Measurements from ENCODE around the gene MAPKBP1.

Gene MAPKBP1

DNA sequence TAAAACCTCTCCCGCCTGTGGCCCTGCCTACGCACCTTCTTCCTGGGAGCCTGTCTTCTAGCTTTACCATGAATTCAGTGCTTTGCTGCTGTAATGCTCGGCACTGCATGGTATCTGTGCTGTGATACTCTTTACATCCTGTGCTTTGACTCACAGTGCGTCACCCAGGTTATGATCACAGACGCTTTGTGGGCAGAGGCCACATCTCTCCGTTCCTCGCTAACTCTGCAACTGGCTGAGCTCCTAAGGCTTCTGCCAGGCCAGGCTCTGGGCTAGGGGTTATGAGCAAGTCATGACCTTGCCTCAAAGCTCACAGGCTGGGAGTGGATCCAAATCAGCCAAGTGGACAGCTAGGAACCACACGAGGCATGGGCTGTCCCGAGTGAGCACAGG lies 96.4 kb downstream of the MAPKBP1 start:
- no peak overlapping the region for H3K4me3 ChIP-seq (ENCODE audit: low read depth, low read length)
- TF ChIP-seq, protein P1, sequence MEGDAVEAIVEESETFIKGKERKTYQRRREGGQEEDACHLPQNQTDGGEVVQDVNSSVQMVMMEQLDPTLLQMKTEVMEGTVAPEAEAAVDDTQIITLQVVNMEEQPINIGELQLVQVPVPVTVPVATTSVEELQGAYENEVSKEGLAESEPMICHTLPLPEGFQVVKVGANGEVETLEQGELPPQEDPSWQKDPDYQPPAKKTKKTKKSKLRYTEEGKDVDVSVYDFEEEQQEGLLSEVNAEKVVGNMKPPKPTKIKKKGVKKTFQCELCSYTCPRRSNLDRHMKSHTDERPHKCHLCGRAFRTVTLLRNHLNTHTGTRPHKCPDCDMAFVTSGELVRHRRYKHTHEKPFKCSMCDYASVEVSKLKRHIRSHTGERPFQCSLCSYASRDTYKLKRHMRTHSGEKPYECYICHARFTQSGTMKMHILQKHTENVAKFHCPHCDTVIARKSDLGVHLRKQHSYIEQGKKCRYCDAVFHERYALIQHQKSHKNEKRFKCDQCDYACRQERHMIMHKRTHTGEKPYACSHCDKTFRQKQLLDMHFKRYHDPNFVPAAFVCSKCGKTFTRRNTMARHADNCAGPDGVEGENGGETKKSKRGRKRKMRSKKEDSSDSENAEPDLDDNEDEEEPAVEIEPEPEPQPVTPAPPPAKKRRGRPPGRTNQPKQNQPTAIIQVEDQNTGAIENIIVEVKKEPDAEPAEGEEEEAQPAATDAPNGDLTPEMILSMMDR (IDR thresholded peaks at IDR 0.05; ENCODE audit: low read depth, low read length) = no peak

DNA sequence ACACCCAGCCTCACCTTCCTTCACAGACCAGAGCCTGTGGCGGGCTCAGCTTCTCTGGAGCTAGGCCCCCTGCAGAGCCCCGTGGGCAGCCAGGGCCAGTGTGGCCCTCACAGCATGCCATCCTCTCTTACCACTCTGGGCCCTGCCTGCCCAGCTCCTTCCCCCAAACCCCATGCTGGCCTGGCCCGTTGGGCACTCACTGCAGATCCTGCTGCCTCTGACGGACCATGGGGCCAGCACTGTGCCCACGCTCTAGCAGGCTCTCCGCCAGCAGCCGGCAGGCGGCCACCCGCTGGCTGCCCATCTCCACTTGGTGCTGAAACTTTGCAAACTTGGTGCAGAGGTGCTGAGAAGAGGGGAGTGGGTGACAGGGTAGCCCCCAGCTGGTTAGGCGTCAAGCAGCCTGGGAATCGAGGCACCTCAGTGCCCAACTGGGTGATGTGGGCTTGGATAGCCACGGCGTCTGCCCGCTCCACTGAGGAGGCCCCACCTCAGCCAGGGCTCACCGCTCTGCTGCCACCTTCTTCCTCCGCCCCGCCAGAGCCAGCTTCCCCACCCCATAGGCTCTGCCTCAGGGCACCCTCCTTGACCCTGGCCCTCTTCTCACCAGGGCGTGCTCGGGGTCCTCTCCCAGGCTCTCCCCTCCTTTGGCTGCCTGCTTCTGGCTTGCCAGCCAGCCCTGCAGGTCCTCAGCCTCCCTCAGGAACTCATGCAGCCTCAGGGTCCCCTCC lies 97.1 kb downstream of the MAPKBP1 start:
- no peak overlapping the region for H3K4me3 ChIP-seq (ENCODE audit: low read depth, low read length)
- TF ChIP-seq, protein P1 (IDR thresholded peaks at IDR 0.05; ENCODE audit: low read depth, low read length) = no peak

DNA sequence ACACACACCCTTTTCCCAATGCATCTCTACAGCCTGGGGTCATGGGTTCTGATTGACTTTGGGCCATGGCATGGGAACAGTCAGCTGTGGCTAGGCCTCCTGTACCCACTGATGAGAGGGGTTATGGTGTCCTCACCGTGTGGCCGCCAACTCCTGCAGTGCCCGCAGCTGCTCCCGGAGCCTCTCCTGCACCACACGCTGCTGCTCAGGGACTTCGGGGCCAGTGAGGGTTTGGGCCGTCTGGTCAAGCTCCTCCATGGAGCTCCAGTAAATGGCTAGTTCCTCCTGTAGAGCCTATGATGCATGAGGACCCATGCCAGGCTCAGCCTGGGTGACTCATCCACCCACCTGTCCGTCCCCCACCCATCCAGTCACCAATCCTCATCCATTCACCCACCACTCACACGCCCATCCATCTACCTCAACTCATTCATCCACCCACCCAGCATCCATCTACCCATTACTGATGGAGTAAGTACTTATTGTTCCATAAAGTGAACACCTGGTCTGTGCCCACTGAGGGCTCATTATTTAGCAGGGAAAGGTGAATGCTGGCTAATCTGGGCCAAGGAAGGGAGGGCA lies 98.0 kb downstream of the MAPKBP1 start:
- H3K4me3 ChIP-seq (ENCODE audit: low read depth, low read length) = no peak overlapping the region
- TF ChIP-seq, protein P1 (IDR thresholded peaks at IDR 0.05; ENCODE audit: low read depth, low read length) = no peak

DNA sequence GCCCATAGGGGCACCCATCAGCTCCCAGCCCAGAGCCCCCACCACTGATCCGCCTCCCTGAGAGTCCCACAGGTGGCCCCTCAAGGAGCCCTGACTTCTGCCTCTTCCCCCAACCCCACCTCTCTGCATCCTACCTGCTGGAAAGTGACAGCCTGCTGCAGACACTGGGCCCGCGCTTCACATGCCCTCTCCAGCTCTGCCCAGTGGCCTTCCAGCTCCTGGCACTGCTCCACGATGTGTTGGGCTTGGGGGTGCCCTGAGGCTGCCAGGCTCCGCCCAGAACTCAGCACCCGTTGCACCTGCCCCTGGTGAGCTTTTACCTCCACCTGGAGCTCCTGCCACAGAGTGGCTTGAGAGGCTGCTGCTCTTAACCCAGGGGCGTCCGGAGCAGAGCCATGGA lies 99.4 kb downstream of the MAPKBP1 start:
- TF ChIP-seq, protein P1 (IDR thresholded peaks at IDR 0.05; ENCODE audit: low read depth, low read length) = no peak
- no peak overlapping the region for H3K4me3 ChIP-seq (ENCODE audit: low read depth, low read length)

DNA sequence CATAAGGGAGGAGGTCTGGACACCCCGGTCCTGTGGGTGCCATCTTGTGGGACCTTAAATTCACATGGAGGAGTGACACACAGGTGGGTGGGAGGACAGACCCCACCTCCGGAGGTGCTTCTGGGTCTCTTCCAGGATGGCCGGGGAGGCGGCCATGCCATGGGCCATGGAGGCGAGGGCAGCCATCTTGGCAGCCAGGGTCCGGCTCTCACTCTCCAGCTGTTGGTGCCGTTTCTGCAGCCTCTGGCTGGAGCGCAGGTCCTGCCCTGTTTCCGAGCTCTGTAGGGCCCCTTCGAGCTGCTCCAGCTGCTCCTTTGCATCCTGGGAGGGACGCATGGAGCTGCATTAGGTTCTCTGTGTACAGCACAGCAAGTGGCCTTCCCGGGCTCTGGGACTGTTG lies 100.5 kb downstream of the MAPKBP1 start:
- TF ChIP-seq, protein P1 (IDR thresholded peaks at IDR 0.05; ENCODE audit: low read depth, low read length) = no peak
- no peak overlapping the region for H3K4me3 ChIP-seq (ENCODE audit: low read depth, low read length)

DNA sequence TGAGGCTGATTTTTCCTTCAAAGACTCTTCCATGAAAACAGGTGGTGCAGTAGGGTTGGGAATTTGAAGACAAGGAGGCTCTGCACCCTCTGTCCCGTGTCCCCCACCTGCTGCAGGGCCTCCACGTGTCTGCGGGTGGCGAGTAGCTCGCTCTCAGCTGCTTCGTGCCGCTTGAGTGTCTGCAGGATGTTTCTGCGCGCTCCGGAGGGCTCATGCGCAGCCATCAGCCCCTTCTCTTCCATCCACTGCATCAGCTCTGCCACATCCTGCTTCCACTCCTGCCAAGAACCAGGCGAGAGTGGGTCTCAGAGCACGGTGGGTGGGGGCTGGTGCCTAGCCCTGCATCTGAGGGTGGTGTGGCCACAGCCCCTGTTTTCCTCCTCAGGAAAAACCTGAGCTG lies 101.7 kb downstream of the MAPKBP1 start:
- H3K4me3 ChIP-seq (ENCODE audit: low read depth, low read length) = no peak overlapping the region
- TF ChIP-seq, protein P1 (IDR thresholded peaks at IDR 0.05; ENCODE audit: low read depth, low read length) = no peak

DNA sequence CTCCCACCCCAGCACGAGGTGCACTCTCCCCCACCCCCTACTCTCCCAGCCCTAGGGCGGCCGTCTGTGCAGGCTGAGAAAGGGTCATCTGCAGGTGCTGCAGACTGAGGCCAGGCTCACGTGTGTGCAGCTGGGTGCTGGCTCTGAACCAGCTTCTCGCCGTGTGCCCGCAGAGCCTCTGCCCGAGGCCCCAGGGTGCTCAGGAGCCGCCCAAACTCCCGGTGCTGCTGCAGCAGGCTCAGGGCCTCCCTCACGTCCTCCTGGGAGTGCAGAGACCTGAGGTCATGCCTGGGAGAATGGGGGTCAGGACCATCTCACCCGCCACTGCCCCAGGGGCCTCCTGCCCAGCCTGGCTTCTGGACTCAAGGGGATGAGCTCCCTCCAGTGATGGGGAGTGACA lies 102.4 kb downstream of the MAPKBP1 start:
- TF ChIP-seq, protein P1 (IDR thresholded peaks at IDR 0.05; ENCODE audit: low read depth, low read length) = no peak
- no peak overlapping the region for H3K4me3 ChIP-seq (ENCODE audit: low read depth, low read length)
